GM15510 (cell line): Measurements from ENCODE around the gene DDX47.

Experiments
- POLR2A ChIP-seq: IDR thresholded peaks from 3 replicates; pipeline ENCODE4 v1.6.1; 2011; ENCODE audit warnings: borderline replicate concordance; ENCODE audit not compliant: insufficient read length; ENCODE audit errors: extremely low read depth

Gene DDX47

GRCh38 chr12:12837025-12837812, 24.1 kb downstream of the DDX47 start:
- TF ChIP-seq POLR2A, result no peak

GRCh38 chr12:12837813-12838153, 24.6 kb downstream of the DDX47 start:
- no peak for TF ChIP-seq POLR2A

GRCh38 chr12:12839003-12839395, 25.9 kb downstream of the DDX47 start:
- no peak for TF ChIP-seq POLR2A

- TF ChIP-seq POLR2A, result no peak
Observed at GRCh38 chr12:12839873-12840579, 26.9 kb downstream of the DDX47 start.

- TF ChIP-seq POLR2A, result no peak
Observed at GRCh38 chr12:12840580-12840899, 27.4 kb downstream of the DDX47 start.

GRCh38 chr12:12845794-12846243, 32.7 kb downstream of the DDX47 start:
- TF ChIP-seq POLR2A, result no peak

GRCh38 chr12:12853435-12853834, 40.3 kb downstream of the DDX47 start:
- no peak for TF ChIP-seq POLR2A

- TF ChIP-seq POLR2A, result no peak
Observed at GRCh38 chr12:12859690-12860089, 46.5 kb downstream of the DDX47 start.

GRCh38 chr12:12864243-12864642, 51.1 kb downstream of the DDX47 start:
- TF ChIP-seq POLR2A, result no peak

GRCh38 chr12:12868477-12869235, 55.5 kb downstream of the DDX47 start:
- no peak for TF ChIP-seq POLR2A

- TF ChIP-seq POLR2A, result no peak
Observed at GRCh38 chr12:12870465-12870864, 57.3 kb downstream of the DDX47 start.

GRCh38 chr12:12871587-12872138, 58.5 kb downstream of the DDX47 start:
- TF ChIP-seq POLR2A, result no peak

- no peak for TF ChIP-seq POLR2A
Observed at GRCh38 chr12:12872139-12872933, 59.2 kb downstream of the DDX47 start.

GRCh38 chr12:12872934-12873275, 59.8 kb downstream of the DDX47 start:
- no peak for TF ChIP-seq POLR2A

GRCh38 chr12:12874029-12874428, 60.9 kb downstream of the DDX47 start:
- TF ChIP-seq POLR2A, result no peak

- TF ChIP-seq POLR2A, result no peak
Observed at GRCh38 chr12:12877153-12877768, 64.1 kb downstream of the DDX47 start.
